ENCODE results near the gene NHERF1.
A peak's percentile ranks its signal among the peaks of the same experiment; 100 is the strongest.

The NHERF1 gene

DNA sequence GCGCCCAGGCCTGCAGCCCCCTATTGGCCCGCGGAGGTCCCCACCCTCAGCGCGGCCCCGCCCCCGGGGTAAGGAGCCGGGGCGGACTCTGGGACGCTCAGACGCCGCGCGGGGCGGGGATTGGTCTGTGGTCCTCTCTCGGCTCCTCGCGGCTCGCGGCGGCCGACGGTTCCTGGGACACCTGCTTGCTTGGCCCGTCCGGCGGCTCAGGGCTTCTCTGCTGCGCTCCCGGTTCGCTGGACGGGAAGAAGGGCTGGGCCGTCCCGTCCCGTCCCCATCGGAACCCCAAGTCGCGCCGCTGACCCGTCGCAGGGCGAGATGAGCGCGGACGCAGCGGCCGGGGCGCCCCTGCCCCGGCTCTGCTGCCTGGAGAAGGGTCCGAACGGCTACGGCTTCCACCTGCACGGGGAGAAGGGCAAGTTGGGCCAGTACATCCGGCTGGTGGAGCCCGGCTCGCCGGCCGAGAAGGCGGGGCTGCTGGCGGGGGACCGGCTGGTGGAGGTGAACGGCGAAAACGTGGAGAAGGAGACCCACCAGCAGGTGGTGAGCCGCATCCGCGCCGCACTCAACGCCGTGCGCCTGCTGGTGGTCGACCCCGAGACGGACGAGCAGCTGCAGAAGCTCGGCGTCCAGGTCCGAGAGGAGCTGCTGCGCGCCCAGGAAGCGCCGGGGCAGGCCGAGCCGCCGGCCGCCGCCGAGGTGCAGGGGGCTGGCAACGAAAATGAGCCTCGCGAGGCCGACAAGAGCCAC lies at the start of gene NHERF1:
NHERF1 (plus strand) TSS at position 100 of the 750 bp plus-strand sequence; CDS start at position 319, 219 bp downstream.
- DNase-seq = peak; percentile 76

DNA sequence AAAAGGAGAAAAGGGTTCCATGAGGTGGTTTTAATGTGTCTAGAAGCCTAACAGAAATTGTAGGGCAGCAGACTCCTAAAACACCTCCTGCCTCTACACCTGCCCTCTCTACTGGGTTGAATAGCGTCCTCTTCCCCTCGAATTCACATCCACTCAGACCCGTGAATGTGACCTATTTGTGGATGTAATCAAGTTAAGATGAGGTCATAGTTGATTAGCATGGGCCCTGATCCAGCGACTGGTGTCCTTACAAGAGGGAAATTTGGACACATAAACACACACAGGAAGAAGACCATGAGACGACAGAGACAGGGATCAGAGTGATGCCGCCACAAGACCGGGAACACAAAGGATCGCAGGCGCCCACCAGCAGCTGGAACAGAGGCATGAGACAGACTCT lies 49.2 kb upstream of the NHERF1 start:
- no peak for DNase-seq

DNA sequence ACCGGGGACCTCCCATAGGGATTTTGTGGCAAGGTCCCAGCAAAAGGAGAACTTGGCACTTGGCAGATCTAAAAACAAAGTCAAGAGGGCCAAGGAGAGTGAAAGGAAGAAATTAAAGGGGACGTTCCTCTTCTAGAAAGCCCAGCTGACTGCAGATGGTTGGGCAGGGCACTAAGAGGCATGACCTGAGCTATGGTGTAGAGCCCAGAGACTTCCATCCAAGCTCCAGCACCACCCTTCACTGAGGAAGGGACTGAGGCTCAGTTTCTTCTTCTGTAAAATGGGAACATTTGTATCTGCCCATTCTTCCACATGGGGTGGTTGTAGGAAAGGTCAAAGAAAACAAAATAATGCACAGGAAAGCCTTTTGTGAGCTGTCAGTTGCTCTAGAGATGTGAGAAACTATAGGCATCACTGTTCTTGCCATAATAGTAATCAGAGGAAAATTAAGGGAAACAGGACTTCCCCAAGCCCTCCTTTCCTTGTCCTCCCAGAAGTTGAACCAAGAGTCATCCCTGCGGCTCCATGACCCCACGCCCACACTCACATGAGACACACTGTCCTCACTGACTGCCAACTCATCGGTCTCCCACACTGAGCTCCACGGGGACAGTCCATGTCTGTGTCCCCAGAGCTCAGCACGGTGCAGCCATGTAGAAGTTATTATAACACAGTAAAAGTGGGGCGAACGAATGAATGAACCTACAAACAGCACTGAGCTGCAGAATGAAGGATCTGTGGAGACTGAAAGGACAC lies 46.1 kb upstream of the NHERF1 start:
- DNase-seq = no peak

DNA sequence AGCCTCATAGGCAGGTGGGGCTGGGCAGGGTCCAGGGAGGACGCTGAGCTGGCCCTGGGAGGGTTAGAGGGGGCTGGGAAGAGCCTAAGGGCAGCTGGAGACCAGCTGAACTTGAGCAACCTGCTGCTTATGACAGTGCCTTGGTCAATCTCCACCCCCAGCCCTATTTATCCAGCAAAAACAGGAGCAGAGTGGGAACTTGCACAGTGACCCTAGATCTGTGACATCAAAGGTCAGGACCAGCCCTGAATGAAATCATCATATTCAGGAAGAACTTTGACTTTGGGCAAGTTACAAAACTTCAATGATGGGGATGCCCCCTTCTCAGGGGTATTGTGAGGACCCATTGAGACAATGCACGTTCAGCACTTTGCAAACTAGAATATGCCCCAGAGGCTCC lies 45.1 kb upstream of the NHERF1 start:
- DNase-seq = no peak

DNA sequence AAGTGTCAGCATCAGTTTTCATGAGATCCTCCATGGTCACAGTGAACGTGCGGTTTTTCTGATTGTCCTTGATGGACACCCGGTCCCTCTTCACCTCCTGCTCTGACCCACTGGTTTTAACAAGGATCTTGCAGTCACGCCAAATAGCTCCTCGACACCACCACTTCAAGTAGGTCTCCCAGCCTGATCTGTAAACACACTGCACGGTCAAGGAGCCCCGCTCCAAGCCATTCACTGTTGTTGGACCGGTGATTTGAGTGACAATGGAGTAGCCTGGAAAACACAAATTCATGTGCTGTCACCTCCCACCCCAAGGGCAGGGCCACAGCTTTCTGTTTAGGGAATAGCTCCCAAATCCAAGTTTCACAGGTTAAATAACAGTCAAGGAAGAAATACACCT lies 43.9 kb upstream of the NHERF1 start:
- DNase-seq = no peak

DNA sequence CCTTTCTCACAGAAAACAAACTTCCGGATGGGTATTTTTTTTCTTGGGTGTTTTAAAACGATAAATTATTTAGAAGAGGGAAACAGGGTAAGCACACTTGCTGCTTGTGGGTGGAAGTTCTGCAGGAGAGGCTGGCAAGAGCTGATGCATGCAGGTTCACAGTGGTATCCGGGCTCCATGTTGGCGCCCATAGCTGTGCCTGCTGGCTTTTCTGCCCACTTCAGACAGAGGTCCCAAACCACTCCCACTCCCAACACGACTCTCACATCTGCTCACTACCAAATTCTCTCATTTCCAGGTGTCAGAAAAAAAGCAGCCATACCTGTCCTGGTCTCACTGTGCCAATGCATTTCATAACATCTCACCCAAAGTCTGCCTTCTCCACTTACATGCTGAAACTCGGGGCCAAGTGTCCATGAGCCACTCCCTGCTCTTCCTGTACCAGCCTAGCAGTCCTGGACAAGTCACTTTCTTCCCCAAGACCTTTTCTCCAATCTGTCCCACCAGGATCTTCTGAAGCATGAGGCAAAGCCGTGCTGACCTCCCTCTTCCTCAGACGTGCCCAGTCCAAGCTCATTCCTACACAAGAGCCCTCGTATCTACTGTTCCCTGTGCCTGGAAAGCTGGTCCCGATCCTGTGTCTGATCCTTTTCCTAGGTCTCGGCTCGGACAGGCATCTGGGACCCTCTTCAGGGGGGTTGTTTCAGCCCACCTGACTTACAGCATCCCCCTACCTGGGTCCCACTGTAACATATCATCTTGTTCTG lies 37.2 kb upstream of the NHERF1 start:
- no peak for DNase-seq

DNA sequence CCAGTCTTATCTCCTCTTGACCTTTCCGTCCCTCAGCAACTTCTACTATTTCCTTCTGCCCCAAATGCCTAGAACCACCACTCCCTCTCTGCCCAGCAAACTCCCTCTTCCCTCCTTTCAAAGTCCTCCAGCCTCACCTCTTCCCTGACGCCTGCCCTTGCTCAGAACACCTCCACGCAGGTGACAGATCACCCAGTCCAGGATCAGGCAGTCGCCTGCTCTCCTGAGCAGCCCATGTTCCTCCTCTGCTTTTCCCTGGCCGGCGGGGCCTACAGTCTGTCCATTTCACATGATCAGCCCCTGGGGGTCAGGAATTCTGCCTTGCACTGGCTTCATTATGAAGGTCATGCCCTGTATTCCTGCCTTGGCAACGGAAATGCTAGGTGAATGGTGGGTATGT lies 36.1 kb upstream of the NHERF1 start:
- DNase-seq = no peak

DNA sequence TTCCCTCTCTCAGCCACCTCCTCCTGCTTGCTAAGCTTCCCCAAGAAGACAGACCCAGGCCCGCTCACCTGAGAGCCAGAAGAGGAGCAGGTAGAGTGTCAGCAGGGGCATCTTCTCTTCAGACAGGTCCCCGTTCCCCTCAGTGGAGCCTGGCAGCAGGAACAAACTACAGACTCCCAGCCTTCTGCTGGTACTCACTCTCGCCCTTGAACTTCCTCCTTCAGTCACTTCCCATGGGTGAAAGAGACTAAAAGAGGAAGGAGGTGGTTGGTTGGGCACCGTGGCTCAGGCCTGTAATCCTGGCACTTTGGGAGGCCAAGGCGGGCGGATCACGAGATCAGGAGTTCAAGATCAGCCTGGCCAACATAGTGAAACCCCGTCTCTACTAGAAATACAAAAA lies 35.7 kb upstream of the NHERF1 start, which contains the start of gene CD300LF:
CD300LF (minus strand) TSS at position 168 of the 400 bp plus-strand sequence; CDS start at position 111, 57 bp downstream.
- DNase-seq = no peak

DNA sequence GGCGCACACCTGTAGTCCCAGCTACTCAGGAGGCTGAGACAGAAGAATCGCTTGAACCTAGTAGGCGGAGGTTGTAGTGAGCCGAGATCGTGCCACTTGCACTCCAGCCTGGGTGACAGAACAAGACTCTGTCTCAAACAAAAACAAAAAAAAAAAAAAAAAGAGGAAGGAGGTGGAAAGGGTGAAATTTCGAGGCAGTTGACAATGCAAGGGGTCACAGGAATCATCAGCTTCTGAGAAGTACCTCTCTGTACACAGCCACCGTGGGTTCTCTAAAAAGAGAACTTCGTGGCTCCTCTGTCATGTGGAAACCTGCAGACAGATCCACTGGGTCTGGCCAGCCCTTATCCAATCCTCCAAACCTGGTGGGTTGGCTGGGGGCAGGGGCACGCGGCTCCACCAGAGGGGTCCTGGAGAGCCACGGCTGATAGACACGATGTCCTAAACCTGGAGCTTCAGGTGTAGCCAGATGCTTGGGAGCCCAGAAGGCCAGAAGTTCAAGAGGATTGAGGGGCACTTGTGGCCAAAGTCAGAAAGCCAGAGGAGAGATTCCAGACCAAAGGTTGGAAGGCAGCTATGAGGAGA lies 35.2 kb upstream of the NHERF1 start:
- no peak for DNase-seq

DNA sequence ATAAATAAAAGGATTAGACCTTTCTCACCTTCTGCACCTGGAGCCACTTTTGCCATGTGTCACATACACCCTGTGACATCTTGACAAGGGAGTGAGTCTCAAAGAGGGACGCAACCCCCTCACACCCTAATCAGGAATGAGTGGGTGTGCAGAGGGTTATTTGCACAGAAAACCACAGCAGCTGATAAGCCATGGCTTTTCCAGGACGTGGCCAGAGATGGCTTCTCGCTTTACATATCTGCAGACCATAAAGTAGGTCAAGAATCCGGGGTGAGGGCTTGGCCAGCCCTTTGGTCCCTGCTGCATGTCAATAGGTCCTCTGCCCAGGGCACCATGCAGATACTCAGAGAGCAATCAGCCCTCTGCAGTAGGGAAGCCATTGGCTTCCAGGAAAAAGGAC lies 33.3 kb upstream of the NHERF1 start:
- no peak for DNase-seq

DNA sequence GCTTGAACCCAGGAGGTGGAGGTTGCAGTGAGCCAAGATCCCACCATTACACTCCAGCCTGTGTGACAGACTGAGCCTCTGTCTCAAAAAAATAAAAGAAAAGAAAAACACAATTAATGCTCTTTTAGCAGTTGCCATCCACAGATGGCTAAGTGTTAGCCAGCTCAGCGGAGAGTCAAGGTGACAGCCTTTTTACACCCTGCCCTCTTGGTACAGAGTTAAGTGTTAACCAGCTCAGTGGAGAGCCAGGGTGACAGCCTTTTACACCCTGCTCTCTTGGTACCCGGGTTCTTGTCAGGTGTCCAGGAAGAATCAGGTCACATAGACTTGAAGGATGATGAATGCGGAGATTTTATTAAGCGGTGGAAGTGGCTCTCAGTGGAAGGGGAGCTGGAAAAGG lies 27.9 kb upstream of the NHERF1 start:
- DNase-seq = no peak

DNA sequence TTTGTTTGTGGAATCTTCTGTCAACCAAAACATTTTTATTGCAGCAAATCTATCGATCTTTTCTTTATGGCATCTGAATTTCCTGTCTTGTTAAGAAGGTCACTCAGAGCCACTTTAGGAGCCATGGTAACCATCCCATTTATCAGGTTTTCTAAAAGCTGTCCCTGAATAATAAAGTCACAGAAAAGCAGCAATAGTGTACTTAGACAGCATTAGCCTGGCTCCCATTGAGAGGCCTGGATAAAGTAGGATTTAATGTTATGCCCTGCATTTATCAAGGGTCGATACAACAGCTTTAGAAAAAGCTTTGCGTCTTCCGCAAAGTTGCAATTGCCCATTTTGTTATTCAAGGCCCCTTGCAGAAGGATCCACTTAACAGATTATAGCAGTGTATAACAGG lies 25.6 kb upstream of the NHERF1 start:
- DNase-seq = no peak

DNA sequence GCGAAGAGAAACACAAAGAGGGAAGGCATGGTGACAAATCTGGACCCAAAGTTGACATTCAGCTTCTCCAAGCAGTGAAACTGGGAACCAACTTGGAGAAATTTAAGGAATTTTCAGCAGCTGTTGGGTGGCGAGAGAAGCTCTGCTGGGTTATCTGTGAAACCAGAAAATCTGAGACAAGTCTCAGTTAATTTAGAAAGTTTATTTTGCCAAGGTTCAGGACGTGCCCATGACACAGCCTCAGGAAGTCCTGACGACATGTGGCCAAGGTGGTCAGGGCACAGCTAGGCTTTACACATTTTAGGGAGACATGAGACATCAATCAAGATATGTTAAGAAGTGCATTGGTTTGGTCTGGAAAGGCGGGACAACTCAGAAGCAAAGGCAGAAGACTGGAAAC lies 24.5 kb upstream of the NHERF1 start:
- DNase-seq = no peak

DNA sequence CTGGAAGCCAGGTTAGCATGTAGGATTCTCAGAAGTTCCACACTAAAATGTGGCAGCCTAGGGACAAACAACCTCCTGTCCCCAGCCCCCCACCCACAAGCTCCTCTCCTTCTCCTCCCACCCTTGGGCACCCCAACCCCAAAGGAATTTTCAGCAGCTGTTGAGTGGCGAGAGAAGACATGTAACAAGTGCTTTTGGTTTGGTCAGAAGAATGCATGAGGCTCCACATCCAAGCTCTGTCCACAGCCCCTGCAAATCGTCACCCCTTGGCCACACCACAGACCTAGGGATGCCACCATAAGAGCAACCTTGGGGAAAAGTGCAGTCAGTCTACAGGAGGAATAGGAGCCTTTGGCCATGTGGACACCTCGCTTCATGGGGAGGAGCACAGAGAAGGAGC lies 23.3 kb upstream of the NHERF1 start:
- no peak for DNase-seq

DNA sequence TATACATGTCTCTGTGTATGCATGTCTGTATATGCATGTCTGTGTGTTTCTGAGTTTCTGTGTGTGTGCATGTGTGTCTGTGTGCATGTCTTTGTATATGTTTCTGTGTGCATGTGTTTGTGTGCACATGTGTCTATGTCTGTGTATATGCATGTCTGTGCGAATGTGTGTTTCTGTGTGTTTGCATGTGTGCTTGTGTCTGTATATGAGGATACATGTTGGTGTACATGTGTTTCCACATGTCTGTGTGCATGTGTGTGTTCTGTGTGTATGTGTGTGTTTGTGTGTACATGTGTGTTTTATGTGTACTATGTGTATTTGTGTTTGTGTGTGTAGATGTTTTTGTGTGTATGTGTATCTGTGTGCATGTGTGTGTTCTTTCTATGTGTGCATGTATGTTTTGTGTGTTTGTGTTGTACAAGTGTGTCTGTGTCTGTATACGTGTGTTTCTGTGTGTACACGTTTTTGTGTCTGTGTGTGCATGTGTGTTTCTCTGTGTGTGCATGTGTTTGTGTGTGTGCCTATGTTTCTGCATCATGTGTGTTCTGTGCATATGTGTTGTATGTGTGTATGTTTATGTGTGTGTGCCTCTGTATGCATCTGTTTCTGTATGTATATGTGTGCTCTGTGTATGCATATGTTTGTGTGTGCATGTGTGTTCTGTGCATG lies 20.3 kb upstream of the NHERF1 start:
- DNase-seq = no peak

DNA sequence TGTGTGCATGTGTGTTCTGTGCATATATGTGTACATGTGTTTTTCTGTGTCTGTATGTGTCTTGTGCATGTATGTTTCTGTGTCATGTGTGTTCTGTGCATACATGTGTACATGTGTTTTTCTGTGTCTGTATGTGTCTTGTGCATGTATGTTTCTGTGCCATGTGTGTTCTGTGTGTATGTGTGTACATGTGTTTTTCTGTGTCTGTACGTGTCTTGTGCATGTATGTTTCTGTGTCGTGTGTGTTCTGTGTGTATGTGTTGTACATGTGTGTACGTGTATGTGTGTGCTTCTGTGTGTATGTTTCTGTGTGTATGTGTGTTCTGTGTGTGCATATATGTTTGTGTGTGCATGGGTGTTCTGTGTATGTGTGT lies 19.7 kb upstream of the NHERF1 start:
- no peak for DNase-seq

DNA sequence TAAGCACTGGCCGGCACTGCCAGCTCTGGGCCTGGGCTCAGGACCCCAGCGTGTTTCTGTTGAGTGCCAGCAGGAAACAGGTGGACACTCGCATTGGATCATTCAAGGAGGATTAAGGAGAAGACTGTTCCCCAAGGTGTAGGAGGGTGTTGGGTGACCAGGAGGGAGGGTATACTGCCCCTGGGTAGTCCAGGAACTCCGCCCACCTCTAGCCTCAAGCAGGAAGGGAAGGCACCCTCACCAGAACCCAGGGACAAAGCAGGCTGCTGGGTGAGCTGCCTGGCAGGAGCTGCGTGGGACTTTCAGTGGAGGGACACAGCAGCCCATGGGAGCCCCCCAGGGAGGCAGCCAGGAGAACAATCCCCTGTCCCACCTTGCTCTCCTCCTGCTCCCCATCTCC lies 19.1 kb upstream of the NHERF1 start:
- DNase-seq = no peak

DNA sequence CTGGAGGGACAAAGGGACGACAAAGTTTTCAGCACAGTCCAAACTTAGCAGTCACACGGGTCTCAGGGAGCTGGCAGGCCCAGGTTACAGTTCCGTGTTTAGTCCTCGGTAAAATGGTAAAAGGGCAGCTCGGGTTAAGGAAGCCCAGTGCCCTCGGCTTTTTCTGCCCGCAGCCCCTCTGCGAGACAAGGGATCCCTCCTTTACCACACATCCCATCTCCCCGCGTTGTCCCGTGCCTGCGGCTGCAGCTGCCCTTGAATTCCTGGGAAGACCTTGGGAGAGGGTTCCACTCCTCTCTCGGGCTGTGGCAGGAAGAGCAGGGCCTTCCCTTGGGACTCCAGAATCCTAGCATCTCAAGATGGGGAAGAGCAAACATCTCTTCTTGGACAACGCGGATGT lies 18.6 kb upstream of the NHERF1 start:
- DNase-seq = no peak

DNA sequence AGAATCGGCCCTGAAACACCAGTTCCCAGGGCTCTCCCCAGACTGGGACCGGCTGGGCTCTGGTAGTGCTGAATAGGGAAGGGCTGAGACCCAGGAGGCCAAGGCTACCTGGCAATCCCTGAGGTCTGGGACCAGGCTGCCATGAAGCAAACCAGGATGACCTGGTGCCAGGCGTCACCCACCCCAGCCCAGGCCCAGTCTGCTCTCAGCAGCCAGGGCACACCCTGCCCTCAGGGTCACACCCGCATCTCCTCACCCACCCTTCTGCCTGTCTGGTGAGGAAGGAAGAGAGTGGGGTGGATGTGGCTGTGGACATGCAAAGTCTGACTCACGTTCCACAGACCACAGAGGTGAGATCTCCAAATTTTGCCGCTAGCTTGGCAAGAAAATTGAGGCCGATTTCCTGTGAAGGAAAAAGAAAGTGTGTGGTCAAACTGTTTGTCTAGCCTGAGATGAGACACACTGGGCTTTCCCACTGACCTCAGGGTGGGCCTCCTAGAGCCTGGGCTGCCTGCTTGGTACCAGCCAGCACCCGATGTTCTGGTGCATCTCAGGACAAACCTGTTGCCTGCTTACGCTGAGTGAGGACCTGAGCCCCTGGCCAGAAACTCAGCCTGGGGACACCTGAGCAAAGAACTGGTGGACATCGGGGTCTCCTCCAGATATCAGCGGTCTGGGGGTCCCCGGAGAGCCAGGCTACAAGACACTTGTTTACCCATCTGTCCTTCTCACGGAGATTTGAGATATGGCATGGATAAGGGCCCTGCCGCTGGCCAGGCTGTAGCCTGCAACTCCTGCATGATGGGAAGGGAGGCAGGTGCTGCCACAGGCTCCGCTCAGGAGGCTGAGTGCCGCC lies 17.7 kb upstream of the NHERF1 start:
- DNase-seq = no peak

DNA sequence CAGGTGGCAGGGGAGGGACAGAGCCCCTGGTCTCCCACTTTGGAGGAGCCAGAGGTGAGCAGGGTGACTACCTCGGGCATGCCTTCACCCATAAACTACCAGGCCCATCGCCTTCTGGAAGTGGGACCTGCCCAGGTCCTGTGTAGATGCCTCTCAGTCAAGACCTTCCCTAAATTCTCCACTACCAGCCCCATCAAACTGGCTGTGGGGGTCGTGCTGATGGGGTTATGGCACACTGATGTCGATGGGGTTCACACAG lies 17.2 kb upstream of the NHERF1 start:
- no peak for DNase-seq

DNA sequence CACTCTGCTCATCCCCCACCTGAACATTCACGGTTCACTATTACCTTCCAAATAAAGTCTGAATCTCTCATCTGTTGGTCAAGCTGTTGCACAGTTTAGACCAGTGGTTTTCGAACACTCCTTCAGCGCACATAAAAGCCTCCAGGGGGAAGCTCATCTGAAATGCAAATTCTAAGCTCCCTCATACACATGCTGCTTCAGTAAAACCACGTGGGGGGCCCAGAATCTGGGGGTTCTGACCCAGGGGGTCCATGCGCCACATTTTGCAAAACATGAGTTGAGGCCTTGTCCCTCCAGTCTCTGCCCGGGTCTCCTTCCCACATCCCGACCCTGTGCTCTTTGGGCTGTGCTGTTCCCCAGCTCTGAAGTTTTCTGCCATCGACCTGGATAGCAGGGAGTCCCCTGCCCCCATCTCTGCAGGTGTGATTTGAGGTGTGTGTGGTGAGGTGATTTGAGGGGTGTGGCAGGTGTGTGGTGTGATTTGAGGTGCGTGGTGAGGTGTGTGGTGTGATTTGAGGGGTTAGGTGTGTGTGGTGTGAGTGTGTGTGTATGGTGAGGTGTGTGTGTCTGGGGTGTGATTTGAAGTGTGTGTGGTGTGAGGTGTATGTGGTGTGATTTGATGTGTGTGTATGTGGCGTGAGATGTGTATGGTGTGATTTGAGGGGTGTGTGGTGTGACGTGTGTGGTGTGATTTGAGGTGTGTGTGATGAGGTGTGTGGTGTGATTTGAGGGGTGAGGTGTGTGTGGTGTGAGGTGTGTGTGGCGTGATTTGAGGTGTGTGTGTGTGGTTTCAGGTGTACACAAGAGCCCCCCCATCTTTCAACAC lies 16.2 kb upstream of the NHERF1 start:
- DNase-seq = no peak
